NCI-H2081 (cell line): Measurements from ENCODE around the gene ITPR1.

ENCODE experiments used
- DNase-seq, 2 experiments: peaks; one replicate each; lab custom pipeline; 2025; lab: John Stamatoyannopoulos, UW

Gene ITPR1

GRCh38 chr3:4720316-4721075 lies 227.3 kb downstream of the ITPR1 start:
- no peak for DNase-seq

- no peak for DNase-seq
Measured at GRCh38 chr3:4721511-4721911, 228.4 kb downstream of the ITPR1 start.

GRCh38 chr3:4722103-4722502 lies 229.0 kb downstream of the ITPR1 start:
- peak in 1 of 2 experiments; percentile 27 for DNase-seq

GRCh38 chr3:4724051-4724629 lies 231.0 kb downstream of the ITPR1 start:
- DNase-seq = no peak

- no peak for DNase-seq
Measured at GRCh38 chr3:4726549-4726948, 233.4 kb downstream of the ITPR1 start.

GRCh38 chr3:4729061-4729973 lies 236.2 kb downstream of the ITPR1 start:
- no peak for DNase-seq

- DNase-seq = no peak
Measured at GRCh38 chr3:4730719-4731118, 237.6 kb downstream of the ITPR1 start.

- no peak for DNase-seq
Measured at GRCh38 chr3:4731543-4732111, 238.5 kb downstream of the ITPR1 start.

- peak in 1 of 2 experiments; percentile 34 for DNase-seq
Measured at GRCh38 chr3:4732925-4733324, 239.8 kb downstream of the ITPR1 start.

- peak in 1 of 2 experiments; percentile 51 for DNase-seq
Measured at GRCh38 chr3:4734454-4734853, 241.3 kb downstream of the ITPR1 start.

- no peak for DNase-seq
Measured at GRCh38 chr3:4735243-4735642, 242.1 kb downstream of the ITPR1 start.

GRCh38 chr3:4736284-4736861 lies 243.2 kb downstream of the ITPR1 start:
- DNase-seq = no peak

GRCh38 chr3:4738737-4739274 lies 245.7 kb downstream of the ITPR1 start:
- no peak for DNase-seq

- no peak for DNase-seq
Measured at GRCh38 chr3:4739289-4740236, 246.4 kb downstream of the ITPR1 start.

GRCh38 chr3:4740397-4741105 lies 247.4 kb downstream of the ITPR1 start:
- DNase-seq = no peak

GRCh38 chr3:4741106-4741403 lies 247.9 kb downstream of the ITPR1 start:
- DNase-seq = no peak

- DNase-seq = no peak
Measured at GRCh38 chr3:4741404-4742307, 248.5 kb downstream of the ITPR1 start.

GRCh38 chr3:4742359-4742758 lies 249.2 kb downstream of the ITPR1 start:
- no peak for DNase-seq

GRCh38 chr3:4743371-4743770 lies 250.2 kb downstream of the ITPR1 start:
- DNase-seq = no peak
